Measurements from ENCODE around the gene SPAG9.

Gene SPAG9

DNA sequence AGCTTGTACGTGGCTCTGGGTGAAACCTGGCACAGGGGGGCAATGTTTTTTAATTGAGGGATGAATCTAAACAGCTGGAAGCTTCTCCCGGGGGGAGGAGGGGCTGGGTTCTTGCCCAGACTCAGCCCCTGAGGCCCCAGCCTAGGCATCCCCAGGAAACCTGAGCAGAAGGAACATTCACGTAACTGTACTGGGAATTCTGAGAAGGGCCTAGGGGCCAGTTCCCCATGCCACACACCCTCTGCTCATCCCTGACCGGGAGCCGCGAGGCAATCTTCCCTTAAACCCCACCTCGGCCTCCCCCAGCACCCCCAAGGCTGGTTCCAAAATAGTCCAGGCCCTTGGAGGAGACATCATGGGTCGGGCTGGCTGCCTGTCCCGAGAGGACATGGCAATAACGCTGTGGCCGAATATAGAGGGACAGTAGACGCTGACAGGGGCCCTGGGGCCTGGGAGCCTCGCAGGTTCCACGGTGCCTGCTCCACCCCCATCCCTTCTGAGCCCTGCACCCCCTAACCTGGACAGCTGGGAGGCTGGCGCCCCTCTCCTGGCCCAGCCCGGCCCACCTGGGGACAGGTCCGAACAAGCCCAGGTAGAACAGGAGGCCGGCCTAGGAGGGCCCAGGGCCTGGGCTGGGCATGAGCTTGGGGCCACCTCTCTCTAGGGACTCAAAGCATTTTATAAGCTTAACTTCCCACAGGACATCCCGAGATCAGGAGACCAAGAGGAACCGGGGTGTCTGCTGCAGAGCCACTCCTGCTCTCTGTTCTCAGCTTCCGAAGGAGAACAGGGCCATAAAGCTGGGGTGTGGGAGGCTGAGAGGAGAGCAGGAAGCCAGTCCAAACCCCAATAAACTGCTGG is 171.3 kb downstream of the SPAG9 start:
- TF ChIP-seq, protein P1, sequence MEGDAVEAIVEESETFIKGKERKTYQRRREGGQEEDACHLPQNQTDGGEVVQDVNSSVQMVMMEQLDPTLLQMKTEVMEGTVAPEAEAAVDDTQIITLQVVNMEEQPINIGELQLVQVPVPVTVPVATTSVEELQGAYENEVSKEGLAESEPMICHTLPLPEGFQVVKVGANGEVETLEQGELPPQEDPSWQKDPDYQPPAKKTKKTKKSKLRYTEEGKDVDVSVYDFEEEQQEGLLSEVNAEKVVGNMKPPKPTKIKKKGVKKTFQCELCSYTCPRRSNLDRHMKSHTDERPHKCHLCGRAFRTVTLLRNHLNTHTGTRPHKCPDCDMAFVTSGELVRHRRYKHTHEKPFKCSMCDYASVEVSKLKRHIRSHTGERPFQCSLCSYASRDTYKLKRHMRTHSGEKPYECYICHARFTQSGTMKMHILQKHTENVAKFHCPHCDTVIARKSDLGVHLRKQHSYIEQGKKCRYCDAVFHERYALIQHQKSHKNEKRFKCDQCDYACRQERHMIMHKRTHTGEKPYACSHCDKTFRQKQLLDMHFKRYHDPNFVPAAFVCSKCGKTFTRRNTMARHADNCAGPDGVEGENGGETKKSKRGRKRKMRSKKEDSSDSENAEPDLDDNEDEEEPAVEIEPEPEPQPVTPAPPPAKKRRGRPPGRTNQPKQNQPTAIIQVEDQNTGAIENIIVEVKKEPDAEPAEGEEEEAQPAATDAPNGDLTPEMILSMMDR (IDR thresholded peaks at IDR 0.05; ENCODE audit: poor library complexity, severe bottlenecking): no peak
- H3K27ac ChIP-seq (ENCODE audit: poor library complexity, severe bottlenecking): peak overlapping the region; percentile 75
- H3K4me1 ChIP-seq (ENCODE audit: insufficient read depth, poor library complexity, severe bottlenecking): peaks cover 52% of the 10 kb centered on the region
- ATAC-seq (ENCODE audit: low read depth) (no peak), DNase-seq (ENCODE audit: low spot score) (no peak)
- no peaks in the 10 kb centered on the region for H3K36me3 ChIP-seq (ENCODE audit: low read depth)
- no peaks in the 10 kb centered on the region for H3K9me3 ChIP-seq (ENCODE audit: severe bottlenecking)
- no peak overlapping the region for H3K4me3 ChIP-seq (ENCODE audit: severe bottlenecking)
- no peaks in the 10 kb centered on the region for H3K27me3 ChIP-seq (ENCODE audit: insufficient read depth, poor library complexity, severe bottlenecking)

GRCh38 chr17:50948711-50949110 is 172.0 kb downstream of the SPAG9 start:
- peak overlapping the region; percentile 75 for H3K27ac ChIP-seq (ENCODE audit: poor library complexity, severe bottlenecking)
- peaks cover 45% of the 10 kb centered on the region for H3K4me1 ChIP-seq (ENCODE audit: insufficient read depth, poor library complexity, severe bottlenecking)
- H3K4me3 ChIP-seq (ENCODE audit: severe bottlenecking): no peak overlapping the region
- H3K27me3 ChIP-seq (ENCODE audit: insufficient read depth, poor library complexity, severe bottlenecking): no peaks in the 10 kb centered on the region
- ATAC-seq (ENCODE audit: low read depth) (no peak), DNase-seq (ENCODE audit: low spot score) (no peak)
- no peaks in the 10 kb centered on the region for H3K9me3 ChIP-seq (ENCODE audit: severe bottlenecking)
- no peaks in the 10 kb centered on the region for H3K36me3 ChIP-seq (ENCODE audit: low read depth)
- TF ChIP-seq, protein P1 (IDR thresholded peaks at IDR 0.05; ENCODE audit: poor library complexity, severe bottlenecking): no peak

- Histone ChIP-seq H3K9me3 (ENCODE audit: severe bottlenecking) (no peaks in the 10 kb centered on the region), H3K27me3 (ENCODE audit: insufficient read depth, poor library complexity, severe bottlenecking) (no peaks in the 10 kb centered on the region), H3K36me3 (ENCODE audit: low read depth) (no peaks in the 10 kb centered on the region), H3K4me3 (ENCODE audit: severe bottlenecking) (no peak overlapping the region), H3K4me1 (ENCODE audit: insufficient read depth, poor library complexity, severe bottlenecking) (peaks cover 44% of the 10 kb centered on the region), H3K27ac (ENCODE audit: poor library complexity, severe bottlenecking) (peak overlapping the region; percentile 75)
- TF ChIP-seq, protein P1 (IDR thresholded peaks at IDR 0.05; ENCODE audit: poor library complexity, severe bottlenecking): no peak
- ATAC-seq (ENCODE audit: low read depth) (no peak), DNase-seq (ENCODE audit: low spot score) (no peak)
Observed at GRCh38 chr17:50947782-50948543, 172.7 kb downstream of the SPAG9 start.

DNA sequence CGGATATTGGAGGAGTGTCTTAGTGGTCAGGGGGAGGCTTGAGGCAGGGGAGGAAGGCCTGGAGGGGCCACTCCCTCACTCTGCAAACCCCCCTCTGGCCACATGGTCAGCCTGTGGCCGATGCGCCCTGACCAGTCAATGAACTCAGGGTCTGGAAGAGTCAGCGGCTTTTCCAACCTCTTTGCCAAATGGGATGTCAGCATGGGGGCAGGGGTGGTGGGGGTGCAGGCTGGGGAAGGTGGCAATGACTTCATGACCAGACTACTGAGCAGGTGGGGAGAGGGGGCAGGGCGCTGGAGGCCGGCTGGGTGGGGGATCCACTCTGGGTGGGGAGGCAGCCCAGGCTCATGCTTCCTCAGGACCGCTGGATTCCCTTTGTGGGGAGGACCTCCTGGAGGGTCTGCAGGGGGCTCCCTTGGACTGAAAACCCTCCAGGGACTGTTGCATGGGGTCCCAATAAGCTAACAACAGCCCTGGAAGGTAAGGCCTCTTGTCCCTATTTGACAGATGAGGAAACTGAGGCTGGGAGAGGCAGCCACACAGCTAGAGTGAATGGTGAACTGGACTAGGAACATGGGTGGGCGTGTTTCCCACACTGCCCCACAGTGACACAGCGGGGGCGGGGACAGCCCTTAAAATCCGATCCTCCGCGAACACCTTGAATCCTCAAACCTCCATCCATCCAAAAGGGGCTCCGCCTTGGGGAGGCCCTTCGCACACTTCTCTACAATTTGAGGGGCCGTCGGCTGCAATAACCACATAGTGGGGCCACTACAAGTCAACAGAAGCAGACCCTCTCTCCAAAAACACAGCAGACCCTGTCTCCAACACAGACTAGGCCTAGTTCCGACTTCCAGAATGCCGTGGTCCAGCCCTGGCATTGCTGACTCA is 173.5 kb downstream of the SPAG9 start:
- H3K36me3 ChIP-seq (ENCODE audit: low read depth): no peaks in the 10 kb centered on the region
- no peak overlapping the region for H3K4me3 ChIP-seq (ENCODE audit: severe bottlenecking)
- no peak overlapping the region for H3K27ac ChIP-seq (ENCODE audit: poor library complexity, severe bottlenecking)
- H3K27me3 ChIP-seq (ENCODE audit: insufficient read depth, poor library complexity, severe bottlenecking): no peaks in the 10 kb centered on the region
- TF ChIP-seq, protein P1 (IDR thresholded peaks at IDR 0.05; ENCODE audit: poor library complexity, severe bottlenecking): no peak
- DNase-seq (ENCODE audit: low spot score): peak; percentile 47
- H3K4me1 ChIP-seq (ENCODE audit: insufficient read depth, poor library complexity, severe bottlenecking): peaks cover 39% of the 10 kb centered on the region
- no peak for ATAC-seq (ENCODE audit: low read depth)
- no peaks in the 10 kb centered on the region for H3K9me3 ChIP-seq (ENCODE audit: severe bottlenecking)
